H1 (cell line): ENCODE data around the gene LRP1-AS. TPM values are rescaled to one million over a fixed set of nuclear protein-coding genes. Genes with fewer than 3 reads are reported as not detected.

Experiments
- CTCF ChIA-PET: fragments of 300-600 bp; sonication (Branson Sonifier 250); formaldehyde crosslinking; loops from one replicate; lab custom pipeline; 2021; ENCODE audit not compliant: partially characterized antibody; lab: Charles Lee
- POLR2A ChIA-PET: fragments of 300-600 bp; sonication (Branson Sonifier 250); formaldehyde crosslinking; loops from one replicate; lab custom pipeline; 2021; ENCODE audit warnings: inconsistent platforms; ENCODE audit not compliant: partially characterized antibody; lab: Charles Lee
- DNase-seq, 2 experiments: peaks; one replicate each; pipeline versions ENCODE4 v3.0.0 to v3.0.0-alpha.2; 2010 to 2022; ENCODE audit warnings: low spot score in 2 of 2, low read depth in 1 of 2, mixed read lengths in 1 of 2
- FAIRE-seq: peaks from 2 replicates; lab custom pipeline; 2011; peaks lifted over from hg19 to GRCh38; lab: Jason Lieb, UNC
- H2AFZ ChIP-seq: 2 replicates; pipeline ENCODE4 v1.8.1; 2012; ENCODE audit warnings: low read length, inconsistent platforms
- H2AK5ac ChIP-seq: 2 replicates; pipeline ENCODE4 v1.6.1; 2013; ENCODE audit warnings: low read depth, low read length
- H2BK120ac ChIP-seq: replicated peaks from 2 replicates; pipeline ENCODE3; 2013; ENCODE audit warnings: low read depth, low read length, inconsistent platforms
- H2BK12ac ChIP-seq: 2 replicates; pipeline ENCODE4 v1.6.1; 2013; ENCODE audit warnings: low read depth, low read length
- H2BK15ac ChIP-seq: 2 replicates; pipeline ENCODE4 v1.6.1; 2013; ENCODE audit warnings: low read length
- H2BK20ac ChIP-seq: 2 replicates; pipeline ENCODE4 v1.6.1; 2013; ENCODE audit warnings: low read length
- H2BK5ac ChIP-seq: 2 replicates; pipeline ENCODE4 v1.6.1; 2013; ENCODE audit warnings: low read depth, low read length
- H3K14ac ChIP-seq: 2 replicates; pipeline ENCODE4 v1.6.1; 2013; ENCODE audit warnings: inconsistent platforms; ENCODE audit not compliant: insufficient read length
- H3K18ac ChIP-seq: 2 replicates; pipeline ENCODE4 v1.6.1; 2013; ENCODE audit warnings: low read length; ENCODE audit errors: extremely low read depth
- H3K23ac ChIP-seq: 2 replicates; pipeline ENCODE4 v1.6.1; 2013; ENCODE audit warnings: inconsistent platforms; ENCODE audit not compliant: insufficient read length
- H3K23me2 ChIP-seq: 2 replicates; pipeline ENCODE4 v1.6.1; 2013; ENCODE audit warnings: low read depth, low read length
- H3K27ac ChIP-seq: 2 replicates; pipeline ENCODE4 v1.6.1; 2011; ENCODE audit warnings: low read depth, low read length, inconsistent platforms
- H3K27me3 ChIP-seq, 4 experiments: replicated peaks in 1 of 4; 1 replicate in 1 of 4; 2 replicates in 3 of 4; pipeline versions ENCODE4 v1.6.1 to v1.8.1; 2011 to 2013; ENCODE audit warnings: low read length in 3 of 4, mild to moderate bottlenecking in 3 of 4, inconsistent platforms in 2 of 4, mixed read lengths in 2 of 4, moderate library complexity in 1 of 4; ENCODE audit not compliant: control insufficient read depth in 3 of 4, insufficient read depth in 3 of 4; ENCODE audit errors: extremely low read depth in 1 of 4
- H3K36me3 ChIP-seq, 4 experiments: 2 replicates each; pipeline versions ENCODE4 v1.6.1 to v1.8.1; 2011 to 2013; ENCODE audit warnings: mild to moderate bottlenecking in 4 of 4, low read length in 3 of 4, moderate library complexity in 2 of 4, control low read depth in 1 of 4, inconsistent platforms in 1 of 4; ENCODE audit not compliant: insufficient read depth in 4 of 4, control insufficient read depth in 2 of 4
- H3K4ac ChIP-seq: replicated peaks from 2 replicates; pipeline ENCODE3; 2013; ENCODE audit warnings: low read length, low read depth, mixed read lengths, inconsistent platforms; ENCODE audit not compliant: insufficient read length
- H3K4me1 ChIP-seq, 4 experiments: replicated peaks in 1 of 4; 1 replicate in 1 of 4; 2 replicates in 3 of 4; pipeline versions ENCODE4 v1.6.1 to v1.8.1; 2011 to 2013; ENCODE audit warnings: low read length in 3 of 4, inconsistent platforms in 2 of 4, mixed read lengths in 1 of 4; ENCODE audit not compliant: insufficient read depth in 4 of 4, control insufficient read depth in 3 of 4
- H3K4me2 ChIP-seq, 2 experiments: 2 replicates each; pipeline versions ENCODE4 v1.6.1 to v1.8.1; 2011 to 2013; ENCODE audit warnings: low read depth in 2 of 2, low read length in 2 of 2, control low read depth in 1 of 2, inconsistent platforms in 1 of 2, mild to moderate bottlenecking in 1 of 2; ENCODE audit not compliant: insufficient read depth in 1 of 2
- H3K4me3 ChIP-seq, 4 experiments: fragments of 200-600, 300-600 bp in 1 of 4; sonication (generic), shearing (Covaris generic), sonication (Bioruptor Twin) in 1 of 4; 2 replicates each; pipeline versions ENCODE4 v1.5.1 to v1.8.1; 2011 to 2016; ENCODE audit warnings: low read length in 4 of 4, low read depth in 3 of 4, control low read depth in 2 of 4, inconsistent platforms in 2 of 4, mild to moderate bottlenecking in 2 of 4, mixed read lengths in 1 of 4, moderate library complexity in 1 of 4; ENCODE audit not compliant: insufficient read depth in 2 of 4; ENCODE audit errors: extremely low read depth in 1 of 4
- H3K56ac ChIP-seq: replicated peaks from 2 replicates; pipeline ENCODE3; 2013; ENCODE audit warnings: low read depth, mild to moderate bottlenecking, mixed read lengths, low read length, inconsistent platforms; ENCODE audit not compliant: insufficient read length
- H3K79me1 ChIP-seq: 2 replicates; pipeline ENCODE4 v1.6.1; 2013; ENCODE audit warnings: low read depth, low read length, control low read depth
- H3K79me2 ChIP-seq, 2 experiments: 2 replicates each; pipeline versions ENCODE4 v1.6.1 to v1.8.1; 2012 to 2013; ENCODE audit warnings: low read length in 2 of 2, mild to moderate bottlenecking in 2 of 2, inconsistent platforms in 1 of 2; ENCODE audit not compliant: insufficient read depth in 2 of 2, control insufficient read depth in 1 of 2
- H3K9ac ChIP-seq, 4 experiments: replicated peaks in 1 of 4; 1 replicate in 1 of 4; 2 replicates in 3 of 4; pipeline versions ENCODE4 v1.6.1 to v1.8.1; 2011 to 2013; ENCODE audit warnings: low read depth in 3 of 4, low read length in 3 of 4, control low read depth in 2 of 4, mild to moderate bottlenecking in 2 of 4, moderate library complexity in 2 of 4, inconsistent platforms in 1 of 4; ENCODE audit errors: extremely low read depth in 1 of 4
- H3K9me3 ChIP-seq, 2 experiments: 2 replicates each; pipeline versions ENCODE4 v1.6.1 to v1.8.1; 2012 to 2013; ENCODE audit warnings: mild to moderate bottlenecking in 2 of 2, moderate library complexity in 2 of 2, control low read depth in 1 of 2, inconsistent platforms in 1 of 2, low read depth in 1 of 2, low read length in 1 of 2, mixed read lengths in 1 of 2; ENCODE audit not compliant: insufficient read depth in 2 of 2
- H4K20me1 ChIP-seq, 2 experiments: replicated peaks in 1 of 2; 2 replicates each; pipeline versions ENCODE3 to v1.8.1; 2011 to 2013; ENCODE audit warnings: inconsistent platforms in 2 of 2, low read length in 2 of 2, mild to moderate bottlenecking in 1 of 2; ENCODE audit not compliant: insufficient read depth in 2 of 2, control insufficient read depth in 1 of 2
- H4K5ac ChIP-seq: 2 replicates; pipeline ENCODE4 v1.6.1; 2013; ENCODE audit warnings: low read length, low read depth, mixed read lengths, inconsistent platforms; ENCODE audit not compliant: insufficient read length
- H4K8ac ChIP-seq: 2 replicates; pipeline ENCODE4 v1.8.0; 2013; ENCODE audit warnings: mild to moderate bottlenecking, moderate library complexity, low read length, inconsistent platforms; ENCODE audit not compliant: insufficient read depth; ENCODE audit errors: extremely low read depth
- H4K91ac ChIP-seq: replicated peaks from 2 replicates; pipeline ENCODE3; 2013; ENCODE audit warnings: low read length, mixed read lengths, inconsistent platforms; ENCODE audit not compliant: insufficient read length
- BRCA1 ChIP-seq: IDR thresholded peaks from 2 replicates; pipeline ENCODE4 v1.6.1; 2012; ENCODE audit warnings: low read depth, low read length, improper control_type of control experiment
- CREB1 ChIP-seq: IDR thresholded peaks from 2 replicates; pipeline ENCODE4 v1.6.1; 2012; ENCODE audit warnings: inconsistent platforms
- HDAC2 ChIP-seq, 2 experiments: fragments of 300-600 bp in 1 of 2; sonication (generic) in 1 of 2; IDR thresholded peaks; 2 replicates each; pipeline ENCODE4 v1.6.1; 2011 to 2012; ENCODE audit warnings: low read depth in 2 of 2, low read length in 2 of 2, mild to moderate bottlenecking in 2 of 2, moderate library complexity in 2 of 2, borderline replicate concordance in 1 of 2, inconsistent platforms in 1 of 2
- KDM4A ChIP-seq: IDR thresholded peaks from one replicate; pipeline ENCODE4 v1.7.1; 2012; ENCODE audit warnings: low read depth, mild to moderate bottlenecking, moderate library complexity, low read length, inconsistent platforms; ENCODE audit not compliant: severe bottlenecking
- RAD21 ChIP-seq, 2 experiments: IDR thresholded peaks in 1 of 2; conservative IDR thresholded peaks in 1 of 2; 2 replicates each; pipeline ENCODE4 v1.6.1; 2011; ENCODE audit warnings: low read depth in 2 of 2, low read length in 2 of 2, improper control_type of control experiment in 1 of 2, inconsistent platforms in 1 of 2, mild to moderate bottlenecking in 1 of 2, moderate library complexity in 1 of 2
- RBBP5 ChIP-seq: IDR thresholded peaks from 2 replicates; pipeline ENCODE4 v1.7.1; 2012; ENCODE audit warnings: low read depth, mild to moderate bottlenecking, inconsistent platforms, low read length, moderate library complexity, borderline replicate concordance
- WGBS, 2 experiments: shearing (Covaris generic) in 1 of 2; methylation state at CpG; one replicate each; pipeline versions ENCODE4 v1.1.6 to v1.1.7; 2013 to 2015; ENCODE audit warnings: low lambda C conversion rate in 2 of 2, mixed read lengths in 2 of 2, inconsistent platforms in 1 of 2, low coverage in 1 of 2, missing lambda C conversion rate in 1 of 2; ENCODE audit not compliant: insufficient replicate concordance in 2 of 2, insufficient coverage in 1 of 2, insufficient read length in 1 of 2; ENCODE audit errors: extremely low coverage in 1 of 2, missing lambda C conversion rate in 1 of 2; 5-methylcytosine and 5-hydroxymethylcytosine counted together
- polyA plus RNA-seq, 7 experiments: library from polyadenylated mRNA; depleted of rRNA in 3 of 7; stranded (reverse) in 5 of 7; unstranded in 2 of 7; fragments of >200 nt in 5 of 7; fragments of 200-250 nt in 2 of 7; gene quantifications; 1 replicate in 5 of 7; 2 replicates in 1 of 7; 4 replicates in 1 of 7; pipeline versions ENCODE4 v1.2.1 to v1.2.3, GENCODE V29; 2011 to 2013; ENCODE audit warnings: missing spikeins in 2 of 7, mixed read lengths in 2 of 7
- total RNA-seq: library from RNA; stranded (reverse); fragmentation: NEBNext Ultra II Directional; extraction: Animal tissue kit (Norgen Biotek cat#: 25700); gene quantifications from 2 replicates; pipeline ENCODE4 v1.2.1, GENCODE V29; 2021
- TF ChIP-seq, protein P1 (sequence below): IDR thresholded peaks from 2 replicates; pipeline ENCODE4 v1.6.1; 2012; ENCODE audit warnings: low read length, inconsistent platforms
- TF ChIP-seq, protein P2 (sequence below): IDR thresholded peaks from 2 replicates; pipeline ENCODE4 v1.6.1; 2012; ENCODE audit warnings: inconsistent platforms

The LRP1-AS gene
- total and polyA plus RNA-seq, 2 of the 8 experiments (the other 6 are each of a cell fraction or from before 2014, with no cell fraction given) = not detected

DNA sequence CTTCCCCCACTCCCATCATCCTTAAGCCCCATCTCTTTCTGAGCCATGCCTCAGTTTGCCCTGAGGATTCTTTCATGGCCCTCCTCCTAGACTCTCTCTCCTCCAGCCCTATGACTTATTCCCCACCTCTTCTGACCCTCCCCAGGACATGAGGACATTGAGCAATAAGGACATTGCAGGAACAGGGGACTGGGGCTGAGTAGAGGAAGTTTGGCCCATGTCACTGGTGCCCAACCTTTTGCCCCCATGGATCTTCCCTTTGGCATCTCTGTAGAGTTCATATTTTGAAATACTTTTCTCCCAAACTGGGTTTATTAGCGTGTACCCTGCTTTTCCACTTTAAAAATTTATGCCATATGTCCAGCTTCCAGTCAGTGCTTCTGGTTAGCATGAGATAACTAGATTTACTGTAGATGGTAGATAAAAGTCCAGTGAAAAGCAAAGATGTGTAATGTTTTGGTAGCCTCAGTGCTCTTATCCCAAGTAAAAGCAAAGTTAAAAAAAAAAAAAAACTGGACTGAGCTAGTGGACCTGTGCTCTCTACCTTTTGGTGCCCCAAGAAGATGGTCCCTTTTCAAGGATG, 6.1 kb upstream of the LRP1-AS start:
- CTCF ChIA-PET = interaction anchor here (0.9 to 10.6 kb wide), 4 partner anchors 18 to 41 kb away, joined by 3 to 150 read pairs (median 5); no protein-coding TSS in a partner anchor
- no peak overlapping the region for H4K8ac ChIP-seq
- H3K36me3 ChIP-seq = peaks cover 22 to 57% (median 48%) of the 10 kb centered on the region in 4 experiments; a peak in 7 of 8 replicates
- TF ChIP-seq RAD21 (IDR thresholded peaks at IDR 0.05 in 1 of 2, conservative IDR thresholded peaks at IDR 0.05 in 1 of 2; ENCODE audit: low read depth in 2 of 2, low read length in 2 of 2) (no peak), KDM4A (no peak), BRCA1 (no peak), RBBP5 (no peak), HDAC2 (IDR thresholded peaks at IDR 0.05; ENCODE audit: borderline replicate concordance in 1 of 2, low read depth in 2 of 2, low read length in 2 of 2) (no peak), CREB1 (no peak)
- TF ChIP-seq, protein P1, sequence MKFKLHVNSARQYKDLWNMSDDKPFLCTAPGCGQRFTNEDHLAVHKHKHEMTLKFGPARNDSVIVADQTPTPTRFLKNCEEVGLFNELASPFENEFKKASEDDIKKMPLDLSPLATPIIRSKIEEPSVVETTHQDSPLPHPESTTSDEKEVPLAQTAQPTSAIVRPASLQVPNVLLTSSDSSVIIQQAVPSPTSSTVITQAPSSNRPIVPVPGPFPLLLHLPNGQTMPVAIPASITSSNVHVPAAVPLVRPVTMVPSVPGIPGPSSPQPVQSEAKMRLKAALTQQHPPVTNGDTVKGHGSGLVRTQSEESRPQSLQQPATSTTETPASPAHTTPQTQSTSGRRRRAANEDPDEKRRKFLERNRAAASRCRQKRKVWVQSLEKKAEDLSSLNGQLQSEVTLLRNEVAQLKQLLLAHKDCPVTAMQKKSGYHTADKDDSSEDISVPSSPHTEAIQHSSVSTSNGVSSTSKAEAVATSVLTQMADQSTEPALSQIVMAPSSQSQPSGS = no peak
- TF ChIP-seq, protein P2, sequence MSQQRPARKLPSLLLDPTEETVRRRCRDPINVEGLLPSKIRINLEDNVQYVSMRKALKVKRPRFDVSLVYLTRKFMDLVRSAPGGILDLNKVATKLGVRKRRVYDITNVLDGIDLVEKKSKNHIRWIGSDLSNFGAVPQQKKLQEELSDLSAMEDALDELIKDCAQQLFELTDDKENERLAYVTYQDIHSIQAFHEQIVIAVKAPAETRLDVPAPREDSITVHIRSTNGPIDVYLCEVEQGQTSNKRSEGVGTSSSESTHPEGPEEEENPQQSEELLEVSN = no peak

More for the DNA sequence above, 6.1 kb upstream of the LRP1-AS start:
- H2BK5ac ChIP-seq = no peak overlapping the region
- no peaks in the 10 kb centered on the region for H3K23me2 ChIP-seq
- no peak overlapping the region for H2AFZ ChIP-seq
- H3K4me1 ChIP-seq = peaks cover 0 to 4% (median 1%) of the 10 kb centered on the region in 4 experiments; a peak in 3 of 7 replicates
- H2BK20ac ChIP-seq = no peak overlapping the region
- H2BK15ac ChIP-seq = no peak overlapping the region
- H3K4ac ChIP-seq = no peak overlapping the region
- POLR2A ChIA-PET = interaction anchor here (0.5 to 10.8 kb wide), 6 partner anchors 11 to 633 kb away, joined by 3 to 75 read pairs (median 3); no protein-coding TSS in a partner anchor
- no peak overlapping the region for H3K9ac ChIP-seq
- WGBS, 2 experiments = 78% methylated on average over 1 of the region's 1 CpG; no CpG with 5 or more reads in 1 of the 2 experiments
- H3K14ac ChIP-seq = no peak overlapping the region
- no peaks in the 10 kb centered on the region for H3K9me3 ChIP-seq
- H2BK120ac ChIP-seq = no peak overlapping the region
- no peak overlapping the region for H4K5ac ChIP-seq
- no peaks in the 10 kb centered on the region for H3K27me3 ChIP-seq
- no peaks in the 10 kb centered on the region for H3K79me2 ChIP-seq
- FAIRE-seq (no peak), DNase-seq (no peak)
- no peak overlapping the region for H3K56ac ChIP-seq
- H3K23ac ChIP-seq = no peak overlapping the region
- no peak overlapping the region for H3K18ac ChIP-seq
- peaks cover 2% of the 10 kb centered on the region; the same call in 1 of the 2 replicates for H3K79me1 ChIP-seq
- no peak overlapping the region for H4K91ac ChIP-seq
- H2AK5ac ChIP-seq = no peak overlapping the region
- peaks cover 9 to 13% of the 10 kb centered on the region in 2 experiments for H4K20me1 ChIP-seq
- no peak overlapping the region for H3K27ac ChIP-seq
- no peak overlapping the region for H3K4me3 ChIP-seq
- no peak overlapping the region for H2BK12ac ChIP-seq
- H3K4me2 ChIP-seq = no peak overlapping the region
